ENCODE results near the gene PROSER1.
"Not testable (repeated sequence)": the region's sequence is repeated elsewhere in the genome, so short reads cannot be mapped to it uniquely, and the experiment has no call there.

PROSER1 gene

DNA sequence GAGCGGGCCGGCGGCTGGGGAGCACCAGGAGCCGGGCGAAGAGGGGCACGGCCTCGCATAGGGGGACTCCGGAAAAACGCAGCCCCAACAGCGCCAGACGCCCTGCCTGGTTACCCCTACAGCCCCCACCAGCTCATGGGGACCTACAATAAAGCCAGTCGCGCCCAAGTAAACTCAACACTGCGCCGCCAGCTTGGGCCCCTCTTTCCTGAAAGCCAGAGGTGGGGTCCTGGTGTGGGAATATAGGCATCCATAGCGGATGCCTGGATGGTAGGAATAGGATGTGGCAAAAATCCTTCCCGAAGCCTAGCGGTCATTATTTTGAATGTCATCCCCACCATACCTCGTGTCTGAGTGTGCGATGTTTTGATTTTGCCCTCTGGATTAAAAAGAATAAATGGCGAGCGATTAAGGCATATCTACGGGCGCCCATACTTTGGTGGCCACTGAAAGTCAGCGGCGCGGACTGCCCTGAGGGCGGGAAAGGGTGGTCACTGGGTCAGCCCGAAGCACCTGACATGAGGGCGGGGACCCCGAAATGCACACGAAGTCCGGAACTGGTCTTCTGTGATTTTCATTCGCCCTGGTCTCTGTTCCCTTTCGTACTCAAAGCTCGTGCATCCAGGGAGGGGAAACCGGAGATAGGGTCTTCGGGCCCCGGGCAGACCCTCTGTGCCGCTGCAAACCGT is at the start of gene PROSER1, which contains the start of gene NHLRC3:
Gene PROSER1 (minus strand): TSS at position 210 of the 689 bp plus-strand sequence. CDS start 847 bp downstream, outside the sequence.
Gene NHLRC3 (plus strand): TSS at position 577 of the 689 bp plus-strand sequence. CDS start 184 bp downstream, outside the sequence.
- DNase-seq (ENCODE audit: low spot score), result peak; percentile 95
- Histone ChIP-seq H3K4me3 (peak within 1 kb of the TSS; percentile 89), H3K27ac (peak within 1 kb of the TSS; percentile 78 to 81)
- no peak for TF ChIP-seq CTCF (IDR thresholded peaks at IDR 0.05)

DNA sequence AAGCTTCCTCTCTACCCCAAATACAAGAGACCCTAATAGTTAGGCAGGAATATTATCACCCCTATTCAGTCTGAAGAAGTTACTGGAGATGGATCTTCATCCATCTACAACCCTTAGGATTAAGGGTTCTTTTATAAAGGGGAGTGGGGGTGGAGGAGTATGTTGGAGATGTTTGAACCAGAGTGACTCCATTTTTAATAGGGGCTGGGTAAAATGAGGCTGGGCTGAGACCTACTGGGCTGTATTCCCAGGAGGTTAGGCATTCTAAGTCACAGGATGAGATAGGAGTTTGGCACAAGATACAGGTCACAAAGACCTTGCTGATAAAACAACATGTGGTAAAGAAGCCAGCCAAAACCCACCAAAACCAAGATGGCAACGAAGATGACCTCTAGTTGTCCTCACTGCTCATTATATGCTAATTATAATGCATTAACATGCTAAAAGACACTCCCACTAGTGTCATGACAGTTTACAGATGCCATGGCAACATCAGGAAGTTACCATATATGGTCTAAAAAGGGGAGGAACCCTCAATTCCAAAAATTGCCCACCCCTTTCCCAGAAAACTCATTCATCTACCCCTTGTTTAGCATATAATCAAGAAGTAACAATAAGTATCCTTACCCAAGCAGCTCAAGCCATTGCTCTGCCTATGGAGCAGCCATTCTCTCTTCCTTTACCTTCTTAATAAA is 48.5 kb upstream of the PROSER1 start:
- H3K27ac ChIP-seq; DNase-seq (ENCODE audit: low spot score); H3K4me3 ChIP-seq: not testable (repeated sequence)

- H3K4me3 ChIP-seq, result no peak overlapping the region
- DNase-seq (ENCODE audit: low spot score), result no peak
- no peak overlapping the region for H3K27ac ChIP-seq
- no peak for TF ChIP-seq CTCF (IDR thresholded peaks at IDR 0.05)
Observed at GRCh38 chr13:39073983-39074382, 36.1 kb upstream of the PROSER1 start.

DNA sequence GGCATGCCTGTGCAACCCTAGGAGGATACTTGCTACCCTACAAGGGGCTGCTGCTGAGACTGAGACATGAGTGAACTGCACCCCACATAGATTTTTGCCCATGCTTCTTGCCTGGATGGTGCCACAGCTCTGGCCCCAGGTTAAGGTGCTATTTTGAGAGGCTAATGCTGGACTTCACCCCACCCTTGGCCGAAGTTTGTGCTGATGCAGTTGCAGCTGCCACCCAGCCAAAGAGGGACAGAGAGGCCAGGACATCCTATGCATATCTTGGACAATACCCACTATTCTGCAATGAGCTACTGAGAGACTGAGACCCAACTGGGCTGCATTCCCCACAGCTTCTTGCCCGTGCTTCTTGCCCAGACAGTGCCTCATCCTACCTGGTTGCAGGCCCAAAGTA is 35.0 kb upstream of the PROSER1 start:
- no peak for DNase-seq (ENCODE audit: low spot score)
- TF ChIP-seq CTCF (IDR thresholded peaks at IDR 0.05), result no peak
- Histone ChIP-seq H3K4me3 (no peak overlapping the region), H3K27ac (no peak overlapping the region)

- TF ChIP-seq CTCF (IDR thresholded peaks at IDR 0.05), result no peak
- Histone ChIP-seq H3K27ac (no peak overlapping the region), H3K4me3 (no peak overlapping the region)
- no peak for DNase-seq (ENCODE audit: low spot score)
Observed at GRCh38 chr13:39062004-39062403, 24.1 kb upstream of the PROSER1 start.

DNA sequence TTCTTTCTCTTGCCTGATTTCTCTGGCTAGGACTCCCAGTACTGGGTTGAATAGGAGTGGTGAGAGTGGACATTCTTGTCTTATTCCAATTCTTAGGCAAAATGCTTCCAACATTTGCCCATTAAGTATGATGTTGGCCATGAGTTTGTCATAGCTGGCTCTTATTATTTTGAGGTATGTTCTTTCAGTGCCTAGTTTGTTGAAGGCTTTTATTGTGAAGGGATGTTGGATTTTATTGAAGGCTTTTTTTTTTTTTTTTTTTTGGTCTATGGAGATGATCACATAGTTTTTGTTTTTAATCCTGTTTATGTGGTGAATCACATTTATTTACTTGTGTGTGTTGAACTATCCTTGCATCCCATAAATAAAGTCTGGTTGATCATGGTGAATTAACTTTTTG is 20.2 kb upstream of the PROSER1 start:
- no peak for DNase-seq (ENCODE audit: low spot score)
- no peak for TF ChIP-seq CTCF (IDR thresholded peaks at IDR 0.05)
- H3K27ac ChIP-seq, result no peak overlapping the region
- no peak overlapping the region for H3K4me3 ChIP-seq

DNA sequence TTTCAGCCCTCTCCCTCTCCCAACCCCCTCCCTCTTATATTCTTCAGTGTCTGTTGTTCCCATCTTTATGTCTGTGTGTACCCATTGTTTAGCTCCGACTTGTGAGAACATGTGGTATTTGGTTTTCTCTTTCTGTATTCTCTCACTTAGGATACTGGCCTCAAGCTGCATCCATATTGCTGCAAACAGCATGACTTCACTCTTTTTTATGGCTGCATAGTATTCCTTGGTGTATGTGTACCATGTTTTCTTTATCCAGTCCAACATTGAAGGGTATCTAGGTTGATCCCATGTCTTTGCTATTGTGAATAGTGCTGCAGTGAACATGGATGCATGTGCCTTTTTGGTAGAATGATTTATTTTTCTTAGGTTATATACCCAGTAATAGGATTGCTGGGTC is 18.1 kb upstream of the PROSER1 start:
- H3K4me3 ChIP-seq, result no peak overlapping the region
- no peak for DNase-seq (ENCODE audit: low spot score)
- H3K27ac ChIP-seq, result no peak overlapping the region
- TF ChIP-seq CTCF (IDR thresholded peaks at IDR 0.05), result no peak

Data from coronary artery (tissue), 2 donors.